Lower leg skin (tissue), 3 donors: ENCODE data around the gene PPFIA1.

Experiments used
- POLR2A ChIP-seq, 2 donors: fragments of 450-650 bp; IDR thresholded peaks; one replicate each; pipeline ENCODE4 v1.6.1; 2016 to 2017; ENCODE audit warnings: antibody characterized with exemption in 2 of 2, mild to moderate bottlenecking in 1 of 2, moderate library complexity in 1 of 2
- TF ChIP-seq, protein P1 (sequence below), 3 donors: fragments of 450-650 bp; IDR thresholded peaks; one replicate each; pipeline ENCODE4 v1.5.1; 2016; ENCODE audit warnings: antibody characterized with exemption in 3 of 3, mild to moderate bottlenecking in 3 of 3, moderate library complexity in 2 of 3

DNA sequence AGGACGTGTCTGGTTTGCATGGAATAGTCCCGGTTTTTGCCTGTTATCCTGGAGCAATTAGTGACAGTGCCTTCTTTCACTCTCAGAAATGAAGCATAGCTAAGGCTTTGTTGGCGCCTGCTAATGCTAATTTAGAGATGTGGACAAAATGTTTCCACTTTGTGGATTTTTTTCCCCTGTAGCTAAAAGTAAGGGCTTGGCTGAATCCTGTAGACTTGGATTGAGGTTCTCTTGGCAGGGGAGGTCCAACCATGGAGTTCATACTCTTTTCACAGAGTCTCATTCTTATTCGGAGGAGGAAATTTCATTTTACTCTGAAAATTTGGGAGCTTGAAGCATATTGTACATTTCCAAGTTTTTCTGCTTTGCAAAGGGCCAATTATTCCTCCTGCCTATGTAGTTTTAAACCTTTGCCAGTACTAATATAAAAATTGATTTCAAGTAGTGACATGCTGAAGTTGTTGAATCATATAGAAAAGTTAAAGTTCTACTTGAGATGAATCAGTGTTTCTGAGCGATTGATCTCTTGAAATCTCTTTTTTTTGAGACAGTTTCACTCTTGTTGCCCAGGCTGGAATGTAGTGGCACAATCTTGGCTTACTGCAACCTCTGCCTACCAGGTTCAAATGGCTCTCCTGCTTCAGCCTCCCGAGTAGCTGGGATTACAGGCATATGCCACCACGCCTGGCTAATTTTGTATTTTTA is 20.0 kb downstream of the PPFIA1 start:
- TF ChIP-seq POLR2A (IDR thresholded peaks at IDR 0.05): no peak
- TF ChIP-seq, protein P1, sequence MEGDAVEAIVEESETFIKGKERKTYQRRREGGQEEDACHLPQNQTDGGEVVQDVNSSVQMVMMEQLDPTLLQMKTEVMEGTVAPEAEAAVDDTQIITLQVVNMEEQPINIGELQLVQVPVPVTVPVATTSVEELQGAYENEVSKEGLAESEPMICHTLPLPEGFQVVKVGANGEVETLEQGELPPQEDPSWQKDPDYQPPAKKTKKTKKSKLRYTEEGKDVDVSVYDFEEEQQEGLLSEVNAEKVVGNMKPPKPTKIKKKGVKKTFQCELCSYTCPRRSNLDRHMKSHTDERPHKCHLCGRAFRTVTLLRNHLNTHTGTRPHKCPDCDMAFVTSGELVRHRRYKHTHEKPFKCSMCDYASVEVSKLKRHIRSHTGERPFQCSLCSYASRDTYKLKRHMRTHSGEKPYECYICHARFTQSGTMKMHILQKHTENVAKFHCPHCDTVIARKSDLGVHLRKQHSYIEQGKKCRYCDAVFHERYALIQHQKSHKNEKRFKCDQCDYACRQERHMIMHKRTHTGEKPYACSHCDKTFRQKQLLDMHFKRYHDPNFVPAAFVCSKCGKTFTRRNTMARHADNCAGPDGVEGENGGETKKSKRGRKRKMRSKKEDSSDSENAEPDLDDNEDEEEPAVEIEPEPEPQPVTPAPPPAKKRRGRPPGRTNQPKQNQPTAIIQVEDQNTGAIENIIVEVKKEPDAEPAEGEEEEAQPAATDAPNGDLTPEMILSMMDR (IDR thresholded peaks at IDR 0.05): no peak
